ENCODE results near the gene LHFPL3. TPM values are rescaled to one million over a fixed set of nuclear protein-coding genes. Genes with fewer than 3 reads are reported as not detected.
A peak's percentile ranks its signal among the peaks of the same experiment; 100 is the strongest.

The LHFPL3 gene
- total RNA-seq, 1 experiment from 2014 or later: not detected

DNA sequence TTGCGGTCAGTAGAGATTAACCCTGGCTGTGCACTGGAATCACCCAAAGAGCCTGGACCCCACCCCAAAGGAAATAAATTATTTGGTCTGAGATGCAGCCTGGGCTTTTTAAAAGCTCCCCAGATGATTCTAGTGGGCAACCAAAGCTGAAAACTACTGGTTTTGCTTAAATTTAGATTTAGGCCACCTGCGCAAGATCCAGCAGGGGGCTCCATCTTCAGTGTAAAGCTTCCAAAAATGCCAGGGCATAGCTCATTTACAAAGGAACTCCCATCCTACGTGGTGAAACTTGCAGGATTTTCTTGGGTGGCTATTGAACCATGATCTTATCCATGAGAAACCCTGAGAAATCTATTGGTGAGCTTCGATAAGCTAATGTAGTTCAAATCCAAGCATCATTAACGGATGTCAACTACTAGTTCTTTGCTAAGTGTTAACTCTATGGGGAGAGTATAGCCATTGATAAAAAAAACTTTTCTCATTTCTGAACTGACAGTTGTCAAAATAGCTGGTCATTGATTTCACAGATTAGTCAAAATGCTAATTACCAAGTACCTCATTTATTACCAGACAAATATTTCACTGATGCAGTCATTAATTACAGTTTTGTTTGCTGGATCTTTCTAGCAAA, 315.3 kb downstream of the LHFPL3 start:
- Histone ChIP-seq H3K23me2 (ENCODE audit: insufficient read length, low read depth, low read length, poor library complexity, severe bottlenecking) (no peaks in the 10 kb centered on the region), H4K91ac (ENCODE audit: insufficient read length, low read depth, low read length) (no peak overlapping the region), H2AFZ (ENCODE audit: low read length) (no peak overlapping the region), H2BK20ac (ENCODE audit: low read depth, low read length, poor library complexity, severe bottlenecking) (no peak overlapping the region), H4K8ac (replicated peaks; ENCODE audit: insufficient read length, low read depth, low read length) (no peak overlapping the region), H3K4me2 (ENCODE audit: insufficient read depth, insufficient read length, low read length) (no peak overlapping the region), H3K4me1 (ENCODE audit: insufficient read depth, low read length) (no peaks in the 10 kb centered on the region), H3T11ph (ENCODE audit: low read length) (no peak overlapping the region), H2BK120ac (ENCODE audit: low read depth, low read length, poor library complexity, severe bottlenecking) (no peak overlapping the region), H3K27me3 (ENCODE audit: insufficient read depth, low read length) (no peaks in the 10 kb centered on the region; the same call in 1 of the 2 replicates), H4K5ac (ENCODE audit: insufficient read length, low read depth, low read length) (no peak overlapping the region), H3K27ac (ENCODE audit: insufficient read length, low read depth, low read length) (no peak overlapping the region), H3K14ac (ENCODE audit: insufficient read depth, low read length) (no peak overlapping the region), H3K79me2 (ENCODE audit: insufficient read depth, low read length) (no peaks in the 10 kb centered on the region), H2BK15ac (ENCODE audit: low read depth, low read length) (no peak overlapping the region), H3K56ac (ENCODE audit: insufficient read length, low read depth, low read length) (no peak overlapping the region), H3K23ac (ENCODE audit: insufficient read length, low read depth, low read length) (no peak overlapping the region), H3K18ac (ENCODE audit: insufficient read length, low read depth, low read length) (no peak overlapping the region), H4K20me1 (ENCODE audit: control insufficient read depth, insufficient read depth, insufficient read length) (no peaks in the 10 kb centered on the region), H3K79me1 (ENCODE audit: insufficient read depth, low read depth, low read length, poor library complexity, severe bottlenecking) (no peaks in the 10 kb centered on the region), H2BK12ac (ENCODE audit: insufficient read length, low read depth, low read length) (no peak overlapping the region), H2AK5ac (ENCODE audit: insufficient read length, low read length) (no peak overlapping the region), H3K9me3 (ENCODE audit: control insufficient read depth, low read depth, low read length) (no peaks in the 10 kb centered on the region), H2BK5ac (ENCODE audit: insufficient read length, low read length) (no peak overlapping the region), H3K9ac (ENCODE audit: extremely low read depth, insufficient read length, low read length) (no peak overlapping the region), H3K4ac (ENCODE audit: low read depth, low read length) (no peak overlapping the region)
- no peak overlapping the region for H3K4me3 Mint-ChIP-seq
- no peak overlapping the region for H3K27ac Mint-ChIP-seq
- TF ChIP-seq, protein P1, sequence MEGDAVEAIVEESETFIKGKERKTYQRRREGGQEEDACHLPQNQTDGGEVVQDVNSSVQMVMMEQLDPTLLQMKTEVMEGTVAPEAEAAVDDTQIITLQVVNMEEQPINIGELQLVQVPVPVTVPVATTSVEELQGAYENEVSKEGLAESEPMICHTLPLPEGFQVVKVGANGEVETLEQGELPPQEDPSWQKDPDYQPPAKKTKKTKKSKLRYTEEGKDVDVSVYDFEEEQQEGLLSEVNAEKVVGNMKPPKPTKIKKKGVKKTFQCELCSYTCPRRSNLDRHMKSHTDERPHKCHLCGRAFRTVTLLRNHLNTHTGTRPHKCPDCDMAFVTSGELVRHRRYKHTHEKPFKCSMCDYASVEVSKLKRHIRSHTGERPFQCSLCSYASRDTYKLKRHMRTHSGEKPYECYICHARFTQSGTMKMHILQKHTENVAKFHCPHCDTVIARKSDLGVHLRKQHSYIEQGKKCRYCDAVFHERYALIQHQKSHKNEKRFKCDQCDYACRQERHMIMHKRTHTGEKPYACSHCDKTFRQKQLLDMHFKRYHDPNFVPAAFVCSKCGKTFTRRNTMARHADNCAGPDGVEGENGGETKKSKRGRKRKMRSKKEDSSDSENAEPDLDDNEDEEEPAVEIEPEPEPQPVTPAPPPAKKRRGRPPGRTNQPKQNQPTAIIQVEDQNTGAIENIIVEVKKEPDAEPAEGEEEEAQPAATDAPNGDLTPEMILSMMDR (conservative IDR thresholded peaks at IDR 0.05): peak; percentile 72
- peak; percentile 48 for DNase-seq
- H3K27me3 Mint-ChIP-seq (ENCODE audit: low read depth): peaks cover 2% of the 10 kb centered on the region; the same call in 1 of the 2 replicates
- no peaks in the 10 kb centered on the region for H3K9me3 Mint-ChIP-seq
- no peaks in the 10 kb centered on the region; a peak in 1 of 7 replicates for H3K36me3 Mint-ChIP-seq (ENCODE audit: insufficient read depth in 1 of 3, low read depth in 3 of 3)
- WGBS (ENCODE audit: extremely low coverage, insufficient read length, low lambda C conversion rate): no CpG with 5 or more reads among the region's 5 CpGs
- H3K4me1 Mint-ChIP-seq: no peaks in the 10 kb centered on the region
